Progenitor cell of endocrine pancreas (in vitro differentiated cells): Measurements from ENCODE around the gene ZNRD2. TPM values are rescaled to one million over a fixed set of nuclear protein-coding genes. Genes with fewer than 3 reads are reported as not detected.
"Not testable (repeated sequence)": the region's sequence is repeated elsewhere in the genome, so short reads cannot be mapped to it uniquely, and the experiment has no call there.

ENCODE experiments used
- DNase-seq: peaks from one replicate; pipeline ENCODE4 v3.0.0; 2021; ENCODE audit warnings: low spot score; ENCODE audit not compliant: unreplicated experiment
- H3K27ac Mint-ChIP-seq: 2 replicates; pipeline ENCODE4 v1.8.0; 2021; ENCODE audit warnings: mild to moderate bottlenecking, moderate library complexity, mixed read lengths
- H3K27me3 Mint-ChIP-seq: 2 replicates; pipeline ENCODE4 v1.8.0; 2021; ENCODE audit warnings: mixed read lengths
- H3K36me3 Mint-ChIP-seq: 2 replicates; pipeline ENCODE4 v1.8.0; 2022; ENCODE audit warnings: mixed read lengths; ENCODE audit not compliant: insufficient read depth
- H3K4me1 Mint-ChIP-seq: 2 replicates; pipeline ENCODE4 v1.8.0; 2021; ENCODE audit warnings: low read depth, mixed read lengths
- H3K4me3 Mint-ChIP-seq: 2 replicates; pipeline ENCODE4 v1.8.0; 2021; ENCODE audit warnings: low read depth, mild to moderate bottlenecking, moderate library complexity, mixed read lengths
- H3K9me3 Mint-ChIP-seq: 2 replicates; pipeline ENCODE4 v1.8.0; 2021; ENCODE audit warnings: low read depth, mixed read lengths
- CTCF ChIP-seq: fragments of 200-600 bp; sonication (generic); IDR thresholded peaks from one replicate; pipeline ENCODE4 v1.5.0; 2021; ENCODE audit warnings: antibody characterized with exemption, mild to moderate bottlenecking; ENCODE audit not compliant: unreplicated experiment
- long read RNA-seq: library from polyadenylated mRNA; unstranded; transcript quantifications from one replicate; pipeline ENCODE4 v2.0.0, GENCODE V29; 2020
- total RNA-seq: library from RNA; stranded (reverse); gene quantifications from 2 replicates; pipeline ENCODE4 v1.2.1, GENCODE V29; 2021

The ZNRD2 gene
- 25.3 and 25.9 TPM in 2 replicates for total RNA-seq
- long read RNA-seq, partial matches to known transcripts = 0 of 2 reads
- long read RNA-seq, other reads (novel, unspliced or antisense) = 0 of 2 reads

GRCh38 chr11:65569973-65570918 lies at the start of gene ZNRD2:
Gene ZNRD2 (plus strand): TSS chr11:65570477. CDS start chr11:65570492, 15 bp downstream.
- Mint-ChIP-seq H3K9me3 (no peaks in the 10 kb centered on the region), H3K4me3 (peak within 1 kb of the TSS; percentile 98)

GRCh38 chr11:65521777-65522521 lies 48.3 kb upstream of the ZNRD2 start:
- Mint-ChIP-seq H3K4me1 (peaks cover 27% of the 10 kb centered on the region), H3K27me3 (peaks cover 13% of the 10 kb centered on the region)
- not testable (repeated sequence) for H3K9me3 Mint-ChIP-seq, H3K4me3 Mint-ChIP-seq, H3K27ac Mint-ChIP-seq, DNase-seq, H3K36me3 Mint-ChIP-seq

More at GRCh38 chr11:65569973-65570918, at the start of gene ZNRD2:
- Mint-ChIP-seq H3K4me1 (peaks cover 39% of the 10 kb centered on the region), H3K36me3 (no peaks in the 10 kb centered on the region), H3K27ac (peak within 1 kb of the TSS; percentile 98), H3K27me3 (peaks cover 6% of the 10 kb centered on the region)
- DNase-seq = peak; percentile 94
- peak; percentile 77 for TF ChIP-seq CTCF

GRCh38 chr11:65522718-65523630 lies 47.3 kb upstream of the ZNRD2 start:
- peaks cover 27% of the 10 kb centered on the region for H3K4me1 Mint-ChIP-seq
- not testable (repeated sequence) for H3K27ac Mint-ChIP-seq, DNase-seq, H3K9me3 Mint-ChIP-seq, H3K36me3 Mint-ChIP-seq
- H3K27me3 Mint-ChIP-seq = peaks cover 13% of the 10 kb centered on the region
- H3K4me3 Mint-ChIP-seq = peak overlapping the region; percentile 43

GRCh38 chr11:65523631-65523968 lies 46.7 kb upstream of the ZNRD2 start:
- peaks cover 27% of the 10 kb centered on the region for H3K4me1 Mint-ChIP-seq
- not testable (repeated sequence) for DNase-seq, H3K36me3 Mint-ChIP-seq, H3K27ac Mint-ChIP-seq, H3K9me3 Mint-ChIP-seq
- peak overlapping the region; percentile 43 for H3K4me3 Mint-ChIP-seq
- peaks cover 13% of the 10 kb centered on the region for H3K27me3 Mint-ChIP-seq

GRCh38 chr11:65524014-65524740 lies 46.1 kb upstream of the ZNRD2 start:
- no peak for DNase-seq
- H3K36me3 Mint-ChIP-seq = peaks cover 7% of the 10 kb centered on the region
- TF ChIP-seq CTCF = no peak
- peaks cover 13% of the 10 kb centered on the region for H3K27me3 Mint-ChIP-seq
- no peaks in the 10 kb centered on the region for H3K9me3 Mint-ChIP-seq
- peak overlapping the region; percentile 61 for H3K4me3 Mint-ChIP-seq
- H3K27ac Mint-ChIP-seq = no peak overlapping the region
- peaks cover 27% of the 10 kb centered on the region for H3K4me1 Mint-ChIP-seq
